ENCODE measurements around the gene POLR2J.

- TF ChIP-seq CTCF (IDR thresholded peaks at IDR 0.05) (no peak), POLR2AphosphoS5 (IDR thresholded peaks at IDR 0.05) (no peak)
Measured at GRCh38 chr7:102436118-102436517, 42.6 kb downstream of the POLR2J start.

Data from gastroesophageal sphincter (tissue), 3 donors.